Muscle of arm (tissue), 12 donors: Measurements from ENCODE around the gene STK33. TPM values are rescaled to one million over a fixed set of nuclear protein-coding genes. Genes with fewer than 3 reads are reported as not detected.
"Not testable (repeated sequence)": the region's sequence is repeated elsewhere in the genome, so short reads cannot be mapped to it uniquely, and the experiment has no call there.

Experiments
- DNase-seq: peaks from one replicate; pipeline ENCODE4 v3.0.0-alpha.2; 2013
- polyA plus RNA-seq, 12 donors: library from polyadenylated mRNA; unstranded; fragments of 120-200 nt; gene quantifications; one replicate each; pipeline ENCODE4 v1.2.1, GENCODE V29; 2013; ENCODE audit not compliant: insufficient read length in 12 of 12

Gene STK33
- polyA plus RNA-seq, 12 donors, result 2.0 to 7.2 (median 3.7) TPM; not detected in 2

- no peak for DNase-seq
Observed at GRCh38 chr11:8545698-8546366, 48.2 kb downstream of the STK33 start.

DNA sequence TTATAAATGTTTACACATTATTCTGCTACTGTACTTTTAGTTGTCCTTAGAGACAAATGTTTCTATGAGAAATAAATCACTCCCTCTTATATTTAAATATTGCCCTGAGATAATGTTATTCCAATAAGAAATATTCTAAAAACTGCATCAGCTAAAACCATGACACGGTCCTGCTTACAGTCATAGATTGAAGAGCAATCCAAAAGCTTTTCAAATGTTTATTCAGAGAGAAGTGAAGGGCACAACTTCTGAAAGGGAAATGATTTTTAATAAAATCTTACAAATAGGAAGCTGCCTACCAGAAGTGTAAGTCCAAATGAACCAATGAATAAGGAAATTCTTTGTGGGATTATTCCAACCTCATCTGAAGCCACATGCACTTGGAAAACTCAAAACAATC, 49.2 kb downstream of the STK33 start:
- DNase-seq, result no peak

DNA sequence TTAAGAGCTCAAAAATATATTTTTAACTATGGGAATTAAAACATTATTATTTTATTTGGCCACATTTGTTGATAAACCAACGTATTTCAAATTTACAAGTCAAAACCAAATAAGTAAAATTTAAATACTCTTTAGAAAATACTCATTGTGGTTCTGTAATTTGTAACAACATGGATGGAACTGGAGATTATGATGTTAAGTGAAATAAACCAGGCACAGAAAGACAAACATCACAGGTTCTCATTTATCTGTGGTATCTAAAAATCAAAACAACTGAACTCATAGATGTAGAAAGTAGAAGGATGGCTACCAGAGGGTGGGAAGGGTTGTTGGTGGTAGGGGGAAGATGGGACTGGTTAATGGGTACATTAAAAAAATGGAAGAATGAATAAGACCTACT, 50.8 kb downstream of the STK33 start:
- DNase-seq, result no peak

- no peak for DNase-seq
Observed at GRCh38 chr11:8541448-8541847, 52.6 kb downstream of the STK33 start.

GRCh38 chr11:8533332-8533731, 60.7 kb downstream of the STK33 start:
- no peak for DNase-seq

- DNase-seq, result no peak
Observed at GRCh38 chr11:8532475-8532874, 61.6 kb downstream of the STK33 start.

DNA sequence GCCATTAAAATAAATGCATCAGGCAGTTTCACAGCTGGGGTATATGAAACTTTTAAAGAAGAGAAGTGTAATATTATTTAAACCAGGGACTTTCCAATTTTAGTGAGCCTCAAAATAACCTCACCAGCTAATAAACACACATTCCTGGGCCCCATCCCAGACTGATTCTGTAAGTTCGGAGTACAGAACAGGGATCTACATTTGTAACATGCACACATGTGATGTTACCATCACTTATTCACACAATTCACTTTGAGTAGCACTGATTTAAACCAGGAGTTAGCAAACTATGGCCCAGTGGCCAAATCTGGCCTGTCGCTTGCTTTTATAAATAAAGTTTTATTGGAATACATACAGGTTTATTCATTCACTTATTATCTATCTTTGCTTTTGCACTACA, 62.0 kb downstream of the STK33 start:
- no peak for DNase-seq

- DNase-seq, result peak; percentile 30
Observed at GRCh38 chr11:8531312-8531711, 62.7 kb downstream of the STK33 start.

DNA sequence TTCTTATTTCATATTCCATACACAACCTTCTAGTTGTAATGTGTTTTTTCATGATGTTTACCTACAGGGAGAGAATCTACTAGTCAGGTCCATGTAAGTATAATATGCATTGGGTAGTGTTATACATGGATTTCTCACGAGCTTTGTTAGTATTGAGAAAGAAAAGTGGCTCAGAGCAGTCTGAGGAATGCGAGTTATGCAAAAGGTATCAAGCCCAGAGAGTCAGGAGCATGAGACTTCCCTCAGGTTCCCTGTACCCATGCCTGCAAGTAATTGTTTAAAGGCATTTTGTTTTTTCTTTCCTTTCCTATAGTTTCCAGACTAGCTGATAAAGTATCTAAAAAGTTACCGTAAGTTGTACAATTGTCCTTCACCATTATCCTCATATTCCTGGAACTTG, 66.1 kb downstream of the STK33 start:
- no peak for DNase-seq

GRCh38 chr11:8523396-8523795, 70.6 kb downstream of the STK33 start:
- no peak for DNase-seq

DNA sequence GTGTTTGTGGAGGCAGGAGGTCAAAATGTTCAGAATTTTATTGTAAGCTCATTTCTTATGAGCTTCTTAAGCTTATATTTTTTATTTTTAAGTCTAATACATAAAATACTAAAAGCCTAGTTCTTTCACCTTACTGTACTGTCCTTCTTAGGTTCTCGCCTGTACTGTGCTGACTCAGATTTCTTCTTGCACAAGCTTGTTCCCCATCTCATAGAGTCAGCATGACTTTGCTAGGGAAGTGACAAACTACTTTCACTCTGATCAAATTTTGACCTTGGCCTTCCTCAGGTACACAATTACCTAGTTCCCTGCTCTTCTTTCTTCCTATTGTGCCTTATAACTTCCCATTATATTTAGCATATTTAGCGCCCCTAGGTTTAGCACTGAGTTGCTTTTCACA, 81.5 kb downstream of the STK33 start:
- DNase-seq, result no peak

DNA sequence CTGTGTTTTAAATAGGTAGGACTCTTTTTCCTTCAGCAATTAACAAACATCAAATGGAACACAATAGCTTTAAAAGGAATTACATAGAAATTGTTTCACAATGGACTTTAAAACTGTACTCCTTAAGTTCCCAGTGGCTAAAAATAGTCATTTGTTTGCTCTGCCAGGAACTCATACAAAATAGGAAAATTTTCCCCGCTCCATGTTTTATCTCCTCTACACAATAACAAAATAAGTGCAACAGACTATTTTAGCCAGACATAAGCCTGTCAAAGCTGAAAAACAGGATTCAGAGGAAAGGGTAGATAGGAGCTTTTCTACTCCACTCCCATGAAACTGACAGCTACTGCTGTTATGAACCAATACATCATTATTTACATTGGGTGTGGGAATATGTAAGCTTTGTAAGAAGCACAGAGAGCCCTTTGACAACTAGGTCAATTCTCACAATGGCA, 90.1 kb downstream of the STK33 start:
- DNase-seq, result no peak

DNA sequence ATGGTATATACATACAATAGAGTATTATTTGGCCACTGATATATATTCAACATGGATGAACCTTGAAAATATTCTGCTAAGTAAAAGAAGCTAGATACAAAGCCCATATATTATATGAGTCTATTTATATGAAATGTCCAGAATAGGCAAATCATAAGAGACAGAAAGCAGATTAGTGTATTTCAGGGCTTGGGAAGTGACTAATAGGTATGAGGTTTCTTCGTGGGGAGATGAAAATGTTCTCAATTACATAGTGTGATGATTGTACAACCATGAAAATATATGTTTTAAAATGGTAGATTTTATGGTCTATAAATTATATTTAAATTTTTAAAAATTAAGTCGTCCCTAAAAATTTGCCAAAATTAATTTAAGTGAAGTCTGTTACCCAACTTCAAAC, 92.2 kb downstream of the STK33 start:
- DNase-seq, result no peak

DNA sequence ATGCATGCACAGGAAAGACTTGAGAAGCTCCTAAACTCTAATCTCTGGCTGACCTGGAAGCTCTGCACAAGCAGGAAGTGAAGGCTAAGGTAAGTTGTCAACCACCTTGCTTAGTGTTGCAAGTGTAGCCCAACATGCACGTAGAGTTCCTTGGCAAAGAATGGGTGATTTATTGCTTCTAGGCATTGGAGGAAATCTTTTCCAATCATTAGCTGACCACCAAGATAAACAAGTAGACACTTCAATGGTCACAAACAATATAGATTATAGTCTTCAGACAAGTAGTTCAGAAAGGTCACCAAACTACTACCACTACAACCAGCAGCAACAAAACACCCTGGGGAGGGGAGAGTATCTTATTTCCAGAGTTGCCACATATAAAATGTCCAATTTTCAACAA, 105.6 kb downstream of the STK33 start:
- DNase-seq, result no peak

GRCh38 chr11:8487261-8487660, 106.8 kb downstream of the STK33 start:
- no peak for DNase-seq

GRCh38 chr11:8484251-8484650, 109.8 kb downstream of the STK33 start:
- no peak for DNase-seq

GRCh38 chr11:8480858-8481257, 113.2 kb downstream of the STK33 start:
- no peak for DNase-seq

- no peak for DNase-seq
Observed at GRCh38 chr11:8477680-8478079, 116.3 kb downstream of the STK33 start.

DNA sequence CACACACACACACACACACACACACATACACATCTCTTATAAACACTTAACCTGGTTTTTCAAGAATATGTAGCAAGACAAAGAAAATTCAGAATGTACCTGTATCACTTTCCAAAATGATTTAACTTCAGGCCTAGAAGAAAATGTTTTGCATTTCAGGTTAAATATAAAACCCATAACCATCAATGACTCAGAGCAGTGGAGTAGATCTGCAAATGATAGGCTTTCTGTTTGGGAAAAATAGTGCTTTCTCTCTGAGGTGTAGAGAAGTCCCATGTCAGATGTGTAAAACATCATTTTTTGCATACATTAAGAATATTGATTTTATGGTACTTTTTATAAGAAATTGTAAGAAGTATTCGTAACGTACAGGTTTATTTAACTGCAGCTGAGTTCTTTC, 116.9 kb downstream of the STK33 start:
- no peak for DNase-seq

DNA sequence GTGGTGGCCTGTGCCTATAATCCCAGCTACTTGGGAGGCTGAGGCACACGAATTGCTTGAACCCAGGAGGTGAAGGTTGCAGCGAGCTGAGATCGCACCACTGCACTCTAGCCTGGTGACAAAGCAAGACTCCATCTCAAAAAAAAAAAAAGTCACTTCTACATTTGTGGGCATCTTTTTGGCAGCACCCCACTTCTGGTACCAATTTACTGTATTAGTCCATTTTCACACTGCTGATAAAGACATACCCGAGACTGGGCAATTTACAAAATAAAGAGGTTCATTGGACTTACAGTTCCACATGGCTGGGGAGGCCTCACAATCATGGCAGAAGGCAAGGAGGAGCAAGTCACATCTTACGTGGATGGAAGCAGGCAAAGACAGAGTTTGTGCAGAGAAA, 126.2 kb downstream of the STK33 start:
- not testable (repeated sequence) for DNase-seq

DNA sequence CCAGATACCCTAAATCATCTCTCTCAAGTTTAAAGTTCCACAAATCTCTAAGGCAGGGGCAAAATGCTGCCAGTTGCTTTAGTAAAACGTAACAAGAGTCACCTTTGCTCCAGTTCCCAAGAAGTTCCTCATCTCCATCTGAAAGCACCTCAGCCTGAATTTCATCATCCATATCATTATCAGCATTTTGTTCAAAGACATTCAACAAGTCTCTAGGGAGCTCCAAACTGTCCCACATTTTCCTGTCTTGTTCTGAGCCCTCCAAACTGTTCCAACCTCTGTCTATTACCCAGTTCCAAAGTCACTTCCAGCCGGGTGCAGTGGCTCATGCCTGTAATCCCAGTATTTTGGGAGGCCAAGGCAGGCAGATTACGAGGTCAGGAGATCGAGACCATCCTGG, 126.7 kb downstream of the STK33 start:
- DNase-seq, result not testable (repeated sequence)

GRCh38 chr11:8466884-8467283, 127.1 kb downstream of the STK33 start:
- not testable (repeated sequence) for DNase-seq

- DNase-seq, result no peak
Observed at GRCh38 chr11:8459711-8460399, 134.2 kb downstream of the STK33 start.

- DNase-seq, result no peak
Observed at GRCh38 chr11:8442301-8442700, 151.7 kb downstream of the STK33 start.
